ENCODE results near the gene CREBZF. TPM values are rescaled to one million over a fixed set of nuclear protein-coding genes. Genes with fewer than 3 reads are reported as not detected.

CREBZF gene
- total RNA-seq, 2 experiments from 2014 or later: 51.4 to 54.8 TPM

- H3K4me1 Mint-ChIP-seq (ENCODE audit: low read depth): peaks cover 50% of the 10 kb centered on the region
- H3K9me3 Mint-ChIP-seq (ENCODE audit: insufficient read depth): no peaks in the 10 kb centered on the region
- no peaks in the 10 kb centered on the region for H3K27me3 Mint-ChIP-seq (ENCODE audit: low read depth)
- DNase-seq (no peak), ATAC-seq (no peak)
- no peak overlapping the region for H3K4me3 Mint-ChIP-seq
- no peak overlapping the region for H3K27ac Mint-ChIP-seq
- POLR2A ChIA-PET: interaction anchor here (0.7 to 2.7 kb wide), 2 partner anchors 12 to 92 kb away, joined by 3 to 12 read pairs; no protein-coding TSS in a partner anchor
- CTCF ChIA-PET: interaction anchor here (2.2 kb wide), 1 partner anchor 12 kb away, joined by 8 read pairs; no protein-coding TSS in a partner anchor
- peaks cover 30% of the 10 kb centered on the region for H3K36me3 Mint-ChIP-seq (ENCODE audit: low read depth)
Observed at GRCh38 chr11:85651118-85651517, 13.8 kb downstream of the CREBZF start.

GRCh38 chr11:85647604-85648299 lies 17.2 kb downstream of the CREBZF start, which contains the start of gene TMEM126A:
TSS of gene TMEM126A (plus strand) at chr11:85647967. CDS start at chr11:85650256, 2,289 bp downstream.
- Mint-ChIP-seq H3K27ac (peak within 1 kb of the TSS; percentile 95), H3K27me3 (ENCODE audit: low read depth) (peaks cover 21% of the 10 kb centered on the region), H3K4me3 (peak within 1 kb of the TSS; percentile 88), H3K36me3 (ENCODE audit: low read depth) (peaks cover 18% of the 10 kb centered on the region), H3K9me3 (ENCODE audit: insufficient read depth) (no peaks in the 10 kb centered on the region), H3K4me1 (ENCODE audit: low read depth) (peaks cover 35% of the 10 kb centered on the region)
- ATAC-seq (peak; percentile 99), DNase-seq (peak; percentile 94)
- CTCF ChIA-PET: interaction anchor here (1.2 to 5.6 kb wide), 7 partner anchors 10 to 207 kb away, joined by 3 to 31 read pairs (median 9); partner anchors contain the start of genes CCDC83, CREBZF, DLG2 and TMEM126B
- POLR2A ChIA-PET: interaction anchor here (0.5 to 3.3 kb wide), 21 partner anchors 9 to 223 kb away, joined by 3 to 41 read pairs (median 4); partner anchors contain the start of genes CCDC83, CREBZF, DLG2 and SYTL2

GRCh38 chr11:85647078-85647477 lies 17.9 kb downstream of the CREBZF start:
- no peak for DNase-seq
- CTCF ChIA-PET: interaction anchor here (1.2 to 5.6 kb wide), 7 partner anchors 9 to 208 kb away, joined by 3 to 31 read pairs (median 9); partner anchors contain the start of genes CCDC83, CREBZF, DLG2 and TMEM126B
- H3K36me3 Mint-ChIP-seq (ENCODE audit: low read depth): peaks cover 15% of the 10 kb centered on the region

GRCh38 chr11:85643191-85643614 lies 21.7 kb downstream of the CREBZF start:
- POLR2A ChIA-PET: no interaction called here
- CTCF ChIA-PET: no interaction called here
- Mint-ChIP-seq H3K4me3 (no peak overlapping the region), H3K9me3 (ENCODE audit: insufficient read depth) (no peaks in the 10 kb centered on the region), H3K36me3 (ENCODE audit: low read depth) (peaks cover 10% of the 10 kb centered on the region), H3K4me1 (ENCODE audit: low read depth) (peaks cover 2% of the 10 kb centered on the region), H3K27me3 (ENCODE audit: low read depth) (peaks cover 31% of the 10 kb centered on the region), H3K27ac (no peak overlapping the region)
- DNase-seq: no peak
- ATAC-seq: no peak

More at GRCh38 chr11:85647078-85647477, 17.9 kb downstream of the CREBZF start:
- H3K9me3 Mint-ChIP-seq (ENCODE audit: insufficient read depth): no peaks in the 10 kb centered on the region
- H3K4me1 Mint-ChIP-seq (ENCODE audit: low read depth): peaks cover 31% of the 10 kb centered on the region
- POLR2A ChIA-PET: interaction anchor here (0.5 to 3.3 kb wide), 17 partner anchors 9 to 208 kb away, joined by 3 to 41 read pairs (median 6); partner anchors contain the start of genes CCDC83, CREBZF, DLG2 and SYTL2
- peak overlapping the region; percentile 95 for H3K27ac Mint-ChIP-seq
- peak overlapping the region; percentile 88 for H3K4me3 Mint-ChIP-seq
- H3K27me3 Mint-ChIP-seq (ENCODE audit: low read depth): peaks cover 24% of the 10 kb centered on the region
- ATAC-seq: no peak

- peaks cover 44% of the 10 kb centered on the region for H3K36me3 Mint-ChIP-seq (ENCODE audit: low read depth)
- no peaks in the 10 kb centered on the region for H3K9me3 Mint-ChIP-seq (ENCODE audit: insufficient read depth)
- no peak overlapping the region for H3K4me3 Mint-ChIP-seq
- ChIA-PET CTCF (interaction anchor here (1.6 kb wide), 1 partner anchor 13 kb away, joined by 4 read pairs; the partner anchor contains the start of gene TMEM126A), POLR2A (interaction anchor here (1.4 kb wide), 1 partner anchor 13 kb away, joined by 6 read pairs; the partner anchor contains the start of gene TMEM126A)
- H3K27me3 Mint-ChIP-seq (ENCODE audit: low read depth): no peaks in the 10 kb centered on the region
- ATAC-seq (no peak), DNase-seq (no peak)
- H3K27ac Mint-ChIP-seq: no peak overlapping the region
- H3K4me1 Mint-ChIP-seq (ENCODE audit: low read depth): peaks cover 17% of the 10 kb centered on the region
Observed at GRCh38 chr11:85634747-85635146, 30.2 kb downstream of the CREBZF start.

- DNase-seq (no peak), ATAC-seq (peak; percentile 18)
- H3K4me3 Mint-ChIP-seq: peak overlapping the region; percentile 99
- ChIA-PET CTCF (interaction anchor here (0.7 to 5.1 kb wide), 5 partner anchors 9 to 197 kb away, joined by 3 to 31 read pairs (median 3); partner anchors contain the start of gene TMEM126A), POLR2A (interaction anchor here (0.6 to 3.9 kb wide), 10 partner anchors 9 to 616 kb away, joined by 3 to 34 read pairs (median 5); partner anchors contain the start of genes CREBZF and TMEM126A)
- H3K27ac Mint-ChIP-seq: peak overlapping the region; percentile 91
- no peaks in the 10 kb centered on the region for H3K9me3 Mint-ChIP-seq (ENCODE audit: insufficient read depth)
- H3K36me3 Mint-ChIP-seq (ENCODE audit: low read depth): peaks cover 23% of the 10 kb centered on the region
- H3K27me3 Mint-ChIP-seq (ENCODE audit: low read depth): peaks cover 4% of the 10 kb centered on the region
- peaks cover 43% of the 10 kb centered on the region for H3K4me1 Mint-ChIP-seq (ENCODE audit: low read depth)
Observed at GRCh38 chr11:85628771-85629341, 36.1 kb downstream of the CREBZF start.

GRCh38 chr11:85627998-85628770 lies 36.7 kb downstream of the CREBZF start, which contains the start of gene TMEM126B:
TSS of gene TMEM126B (plus strand) at chr11:85628593. CDS start at chr11:85628608, 15 bp downstream.
- CTCF ChIA-PET: interaction anchor here (0.7 to 5.1 kb wide), 6 partner anchors 9 to 198 kb away, joined by 3 to 31 read pairs (median 4); partner anchors contain the start of gene TMEM126A
- H3K36me3 Mint-ChIP-seq (ENCODE audit: low read depth): peaks cover 19% of the 10 kb centered on the region
- peak; percentile 99 for ATAC-seq
- H3K27ac Mint-ChIP-seq: peak within 1 kb of the TSS; percentile 91
- peaks cover 4% of the 10 kb centered on the region for H3K27me3 Mint-ChIP-seq (ENCODE audit: low read depth)
- POLR2A ChIA-PET: interaction anchor here (0.6 to 3.9 kb wide), 13 partner anchors 9 to 617 kb away, joined by 3 to 34 read pairs (median 5); partner anchors contain the start of genes CCDC83, CREBZF and TMEM126A
- peaks cover 40% of the 10 kb centered on the region for H3K4me1 Mint-ChIP-seq (ENCODE audit: low read depth)
- peak; percentile 99 for DNase-seq
- peak within 1 kb of the TSS; percentile 99 for H3K4me3 Mint-ChIP-seq
- H3K9me3 Mint-ChIP-seq (ENCODE audit: insufficient read depth): no peaks in the 10 kb centered on the region

- POLR2A ChIA-PET: interaction anchor here (0.6 to 3.9 kb wide), 8 partner anchors 10 to 556 kb away, joined by 3 to 34 read pairs (median 6); partner anchors contain the start of genes CCDC83, CREBZF and TMEM126A
Observed at GRCh38 chr11:85627332-85627997, 37.5 kb downstream of the CREBZF start, which contains the start of gene DLG2. TSS of gene DLG2 (minus strand) at chr11:85627344.

GRCh38 chr11:85626496-85626895 lies 38.4 kb downstream of the CREBZF start:
- DNase-seq (no peak), ATAC-seq (no peak)
- Mint-ChIP-seq H3K27me3 (ENCODE audit: low read depth) (peaks cover 4% of the 10 kb centered on the region), H3K4me3 (peak overlapping the region; percentile 99), H3K27ac (no peak overlapping the region), H3K9me3 (ENCODE audit: insufficient read depth) (no peaks in the 10 kb centered on the region), H3K36me3 (ENCODE audit: low read depth) (peaks cover 9% of the 10 kb centered on the region), H3K4me1 (ENCODE audit: low read depth) (peaks cover 40% of the 10 kb centered on the region)
- POLR2A ChIA-PET: interaction anchor here (2.6 to 3.9 kb wide), 3 partner anchors 19 to 38 kb away, joined by 7 to 34 read pairs (median 32); partner anchors contain the start of genes CREBZF and TMEM126A
- CTCF ChIA-PET: interaction anchor here (1.1 kb wide), 1 partner anchor 197 kb away, joined by 3 read pairs; no protein-coding TSS in a partner anchor

More at GRCh38 chr11:85627332-85627997, 37.5 kb downstream of the CREBZF start, which contains the start of gene DLG2:
- H3K4me1 Mint-ChIP-seq (ENCODE audit: low read depth): peaks cover 40% of the 10 kb centered on the region
- H3K36me3 Mint-ChIP-seq (ENCODE audit: low read depth): peaks cover 15% of the 10 kb centered on the region
- peak within 1 kb of the TSS; percentile 99 for H3K4me3 Mint-ChIP-seq
- peaks cover 4% of the 10 kb centered on the region for H3K27me3 Mint-ChIP-seq (ENCODE audit: low read depth)
- peak within 1 kb of the TSS; percentile 91 for H3K27ac Mint-ChIP-seq
- CTCF ChIA-PET: interaction anchor here (0.9 to 5.1 kb wide), 4 partner anchors 20 to 199 kb away, joined by 3 to 31 read pairs (median 4); partner anchors contain the start of gene TMEM126A
- ATAC-seq: peak; percentile 1
- no peaks in the 10 kb centered on the region for H3K9me3 Mint-ChIP-seq (ENCODE audit: insufficient read depth)
- peak; percentile 25 for DNase-seq

- no peak for DNase-seq
- Mint-ChIP-seq H3K27ac (no peak overlapping the region), H3K4me1 (ENCODE audit: low read depth) (peaks cover 3% of the 10 kb centered on the region), H3K9me3 (ENCODE audit: insufficient read depth) (no peaks in the 10 kb centered on the region), H3K36me3 (ENCODE audit: low read depth) (no peaks in the 10 kb centered on the region), H3K27me3 (ENCODE audit: low read depth) (peaks cover 3% of the 10 kb centered on the region), H3K4me3 (no peak overlapping the region)
- POLR2A ChIA-PET: no interaction called here
- CTCF ChIA-PET: no interaction called here
- ATAC-seq: no peak
Observed at GRCh38 chr11:85620256-85620655, 44.7 kb downstream of the CREBZF start.

Measured in activated CD8-positive, alpha-beta T cell treated with anti-CD3 and anti-CD28 coated beads, Interleukin-2, amount 10 ng/mL, durations not matched to agents 7 days and 5 days (primary cell).